KMS-11 (cell line): ENCODE measurements around the gene ARHGAP27.
A peak's percentile ranks its signal among the peaks of the same experiment; 100 is the strongest.

Source experiments
- H2AFZ ChIP-seq: fragments of 200-600 bp; sonication (generic); 2 replicates; pipeline ENCODE4 v1.6.1; 2016; ENCODE audit warnings: antibody characterized with exemption, mixed run types, low read depth
- H3K27ac ChIP-seq: fragments of 200-600 bp; sonication (generic); 2 replicates; pipeline ENCODE4 v1.6.1; 2016; ENCODE audit warnings: mild to moderate bottlenecking, mixed run types
- H3K27me3 ChIP-seq: fragments of 200-600 bp; sonication (generic); 2 replicates; pipeline ENCODE4 v1.6.1; 2017; ENCODE audit warnings: mild to moderate bottlenecking, low read depth, mixed run types, moderate library complexity; ENCODE audit not compliant: insufficient read depth
- H3K36me3 ChIP-seq: fragments of 200-600 bp; sonication (generic); 2 replicates; pipeline ENCODE4 v1.6.1; 2017; ENCODE audit warnings: mild to moderate bottlenecking, mixed run types; ENCODE audit not compliant: insufficient read depth
- H3K4me1 ChIP-seq: fragments of 200-600 bp; sonication (generic); 2 replicates; pipeline ENCODE4 v1.6.1; 2016; ENCODE audit warnings: mild to moderate bottlenecking, low read depth, mixed run types; ENCODE audit not compliant: poor library complexity, severe bottlenecking
- H3K4me2 ChIP-seq: fragments of 200-600 bp; sonication (generic); 2 replicates; pipeline ENCODE4 v1.7.0; 2016; ENCODE audit warnings: mild to moderate bottlenecking, mixed run types
- H3K4me3 ChIP-seq: fragments of 200-600 bp; sonication (generic); IDR thresholded peaks from 2 replicates; pipeline ENCODE4 v1.6.1; 2017; ENCODE audit warnings: low read depth, low read length, mixed read lengths; ENCODE audit not compliant: insufficient read depth
- H3K79me2 ChIP-seq: fragments of 200-600 bp; sonication (generic); 2 replicates; pipeline ENCODE4 v1.6.1; 2016; ENCODE audit warnings: low read depth, mixed run types; ENCODE audit not compliant: insufficient read depth
- H3K9ac ChIP-seq: fragments of 200-600 bp; sonication (generic); 2 replicates; pipeline ENCODE4 v1.6.1; 2016; ENCODE audit warnings: mild to moderate bottlenecking, mixed run types
- H4K20me1 ChIP-seq: fragments of 200-600 bp; sonication (generic); 2 replicates; pipeline ENCODE4 v1.6.1; 2016; ENCODE audit warnings: mild to moderate bottlenecking, mixed run types; ENCODE audit not compliant: insufficient read depth
- CTCF ChIP-seq: fragments of 200-600 bp; sonication (generic); conservative IDR thresholded peaks from 2 replicates; pipeline ENCODE4 v1.6.1; 2017; ENCODE audit warnings: low read depth, mild to moderate bottlenecking, antibody characterized with exemption, low read length, moderate library complexity, mixed read lengths

The ARHGAP27 gene

GRCh38 chr17:45380991-45381390, 51.7 kb downstream of the ARHGAP27 start:
- no peak for TF ChIP-seq CTCF
- Histone ChIP-seq H3K4me3 (no peak overlapping the region), H3K27ac (no peak overlapping the region), H3K4me2 (peak overlapping the region; percentile 27), H3K27me3 (no peaks in the 10 kb centered on the region), H3K36me3 (no peaks in the 10 kb centered on the region), H2AFZ (peak overlapping the region; percentile 19; the same call in 1 of the 2 replicates), H3K4me1 (peaks cover 23% of the 10 kb centered on the region), H3K79me2 (no peaks in the 10 kb centered on the region), H4K20me1 (no peaks in the 10 kb centered on the region), H3K9ac (no peak overlapping the region)

GRCh38 chr17:45380046-45380765, 52.5 kb downstream of the ARHGAP27 start:
- Histone ChIP-seq H3K4me3 (no peak overlapping the region), H3K27ac (no peak overlapping the region), H3K4me1 (peaks cover 15% of the 10 kb centered on the region), H3K27me3 (no peaks in the 10 kb centered on the region), H3K36me3 (no peaks in the 10 kb centered on the region), H3K79me2 (no peaks in the 10 kb centered on the region), H3K9ac (no peak overlapping the region), H3K4me2 (no peak overlapping the region), H2AFZ (no peak overlapping the region), H4K20me1 (no peaks in the 10 kb centered on the region)
- no peak for TF ChIP-seq CTCF

- Histone ChIP-seq H3K27ac (no peak overlapping the region), H3K4me3 (no peak overlapping the region), H3K36me3 (no peaks in the 10 kb centered on the region), H3K27me3 (no peaks in the 10 kb centered on the region), H2AFZ (no peak overlapping the region), H3K79me2 (no peaks in the 10 kb centered on the region), H3K9ac (no peak overlapping the region), H4K20me1 (no peaks in the 10 kb centered on the region), H3K4me2 (no peak overlapping the region), H3K4me1 (peaks cover 31% of the 10 kb centered on the region)
- TF ChIP-seq CTCF = no peak
Observed at GRCh38 chr17:45377401-45377800, 55.3 kb downstream of the ARHGAP27 start.

- Histone ChIP-seq H3K4me1 (peaks cover 38% of the 10 kb centered on the region), H3K4me3 (no peak overlapping the region), H3K27ac (no peak overlapping the region)
Observed at GRCh38 chr17:45376171-45377005, 56.3 kb downstream of the ARHGAP27 start.

More at GRCh38 chr17:45376171-45377005, 56.3 kb downstream of the ARHGAP27 start:
- Histone ChIP-seq H3K4me2 (no peak overlapping the region), H3K36me3 (no peaks in the 10 kb centered on the region), H2AFZ (no peak overlapping the region), H3K79me2 (no peaks in the 10 kb centered on the region), H4K20me1 (no peaks in the 10 kb centered on the region), H3K9ac (no peak overlapping the region), H3K27me3 (no peaks in the 10 kb centered on the region)
- no peak for TF ChIP-seq CTCF
